ENCODE measurements around the gene ATG10. TPM values are rescaled to one million over a fixed set of nuclear protein-coding genes. Genes with fewer than 3 reads are reported as not detected.

ATG10 gene
- total and polyA plus RNA-seq, 2 experiments from 2014 or later = 12.5 to 17.7 TPM

DNA sequence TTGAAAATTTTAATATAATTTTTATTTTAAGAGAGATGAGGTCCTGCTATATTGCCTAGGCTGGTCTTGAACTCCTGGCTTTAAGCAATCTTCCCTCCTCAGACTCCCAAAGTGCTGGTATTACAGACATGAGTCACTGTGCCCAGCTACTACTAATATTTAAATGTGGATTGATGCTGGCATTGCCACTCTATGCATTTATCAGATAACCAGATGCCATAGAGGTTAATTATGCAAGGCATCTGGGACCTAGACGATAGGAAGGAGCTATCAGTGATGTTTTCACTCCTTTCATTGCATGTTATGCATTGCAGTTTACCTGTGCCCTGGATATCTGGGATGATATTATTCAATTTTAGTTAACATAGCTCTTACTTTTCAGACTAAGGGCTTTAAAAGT lies 179.4 kb downstream of the ATG10 start:
- no peak overlapping the region for H3K27ac Mint-ChIP-seq
- H3K4me1 Mint-ChIP-seq = peaks cover 39% of the 10 kb centered on the region
- Histone ChIP-seq H3K4me3 (no peak overlapping the region), H3K9me2 (ENCODE audit: insufficient read depth) (no peaks in the 10 kb centered on the region), H2AFZ (no peak overlapping the region), H4K20me1 (replicated peaks; ENCODE audit: insufficient read depth) (no peaks in the 10 kb centered on the region), H3K27ac (ENCODE audit: low read depth) (no peak overlapping the region), H3K27me3 (ENCODE audit: insufficient read depth) (no peaks in the 10 kb centered on the region), H3K4me1 (ENCODE audit: insufficient read depth) (peaks cover 7% of the 10 kb centered on the region; the same call in 1 of the 2 replicates), H3F3A (replicated peaks; ENCODE audit: low read depth) (no peaks in the 10 kb centered on the region), H3K4me2 (no peak overlapping the region), H3K36me3 (ENCODE audit: insufficient read depth) (no peaks in the 10 kb centered on the region), H3K79me2 (replicated peaks; ENCODE audit: insufficient read depth) (no peaks in the 10 kb centered on the region)
- DNase-seq (ENCODE audit: low spot score) = no peak
- no peaks in the 10 kb centered on the region for H3K36me3 Mint-ChIP-seq (ENCODE audit: low read depth)
- no peak overlapping the region for H3K4me3 Mint-ChIP-seq
- no peak for TF ChIP-seq NANOG (IDR thresholded peaks at IDR 0.05; ENCODE audit: borderline replicate concordance)
- no peak for TF ChIP-seq ZNF114 (CRISPR knock-in tag; IDR thresholded peaks at IDR 0.05)
- TF ChIP-seq CREB1 (CRISPR knock-in tag; IDR thresholded peaks at IDR 0.05; ENCODE audit: low read depth) = no peak
- TF ChIP-seq, protein P1, sequence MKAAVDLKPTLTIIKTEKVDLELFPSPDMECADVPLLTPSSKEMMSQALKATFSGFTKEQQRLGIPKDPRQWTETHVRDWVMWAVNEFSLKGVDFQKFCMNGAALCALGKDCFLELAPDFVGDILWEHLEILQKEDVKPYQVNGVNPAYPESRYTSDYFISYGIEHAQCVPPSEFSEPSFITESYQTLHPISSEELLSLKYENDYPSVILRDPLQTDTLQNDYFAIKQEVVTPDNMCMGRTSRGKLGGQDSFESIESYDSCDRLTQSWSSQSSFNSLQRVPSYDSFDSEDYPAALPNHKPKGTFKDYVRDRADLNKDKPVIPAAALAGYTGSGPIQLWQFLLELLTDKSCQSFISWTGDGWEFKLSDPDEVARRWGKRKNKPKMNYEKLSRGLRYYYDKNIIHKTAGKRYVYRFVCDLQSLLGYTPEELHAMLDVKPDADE (IDR thresholded peaks at IDR 0.05) = no peak
- TF ChIP-seq JUNB (IDR thresholded peaks at IDR 0.05; ENCODE audit: unreplicated experiment) = no peak
- TF ChIP-seq EZH2phosphoT487 (IDR thresholded peaks at IDR 0.05; ENCODE audit: unreplicated experiment) = no peak
- TF ChIP-seq, protein P2, sequence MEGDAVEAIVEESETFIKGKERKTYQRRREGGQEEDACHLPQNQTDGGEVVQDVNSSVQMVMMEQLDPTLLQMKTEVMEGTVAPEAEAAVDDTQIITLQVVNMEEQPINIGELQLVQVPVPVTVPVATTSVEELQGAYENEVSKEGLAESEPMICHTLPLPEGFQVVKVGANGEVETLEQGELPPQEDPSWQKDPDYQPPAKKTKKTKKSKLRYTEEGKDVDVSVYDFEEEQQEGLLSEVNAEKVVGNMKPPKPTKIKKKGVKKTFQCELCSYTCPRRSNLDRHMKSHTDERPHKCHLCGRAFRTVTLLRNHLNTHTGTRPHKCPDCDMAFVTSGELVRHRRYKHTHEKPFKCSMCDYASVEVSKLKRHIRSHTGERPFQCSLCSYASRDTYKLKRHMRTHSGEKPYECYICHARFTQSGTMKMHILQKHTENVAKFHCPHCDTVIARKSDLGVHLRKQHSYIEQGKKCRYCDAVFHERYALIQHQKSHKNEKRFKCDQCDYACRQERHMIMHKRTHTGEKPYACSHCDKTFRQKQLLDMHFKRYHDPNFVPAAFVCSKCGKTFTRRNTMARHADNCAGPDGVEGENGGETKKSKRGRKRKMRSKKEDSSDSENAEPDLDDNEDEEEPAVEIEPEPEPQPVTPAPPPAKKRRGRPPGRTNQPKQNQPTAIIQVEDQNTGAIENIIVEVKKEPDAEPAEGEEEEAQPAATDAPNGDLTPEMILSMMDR (conservative IDR thresholded peaks at IDR 0.05; ENCODE audit: low read depth in 2 of 2) = no peak
- TF ChIP-seq, protein P3, sequence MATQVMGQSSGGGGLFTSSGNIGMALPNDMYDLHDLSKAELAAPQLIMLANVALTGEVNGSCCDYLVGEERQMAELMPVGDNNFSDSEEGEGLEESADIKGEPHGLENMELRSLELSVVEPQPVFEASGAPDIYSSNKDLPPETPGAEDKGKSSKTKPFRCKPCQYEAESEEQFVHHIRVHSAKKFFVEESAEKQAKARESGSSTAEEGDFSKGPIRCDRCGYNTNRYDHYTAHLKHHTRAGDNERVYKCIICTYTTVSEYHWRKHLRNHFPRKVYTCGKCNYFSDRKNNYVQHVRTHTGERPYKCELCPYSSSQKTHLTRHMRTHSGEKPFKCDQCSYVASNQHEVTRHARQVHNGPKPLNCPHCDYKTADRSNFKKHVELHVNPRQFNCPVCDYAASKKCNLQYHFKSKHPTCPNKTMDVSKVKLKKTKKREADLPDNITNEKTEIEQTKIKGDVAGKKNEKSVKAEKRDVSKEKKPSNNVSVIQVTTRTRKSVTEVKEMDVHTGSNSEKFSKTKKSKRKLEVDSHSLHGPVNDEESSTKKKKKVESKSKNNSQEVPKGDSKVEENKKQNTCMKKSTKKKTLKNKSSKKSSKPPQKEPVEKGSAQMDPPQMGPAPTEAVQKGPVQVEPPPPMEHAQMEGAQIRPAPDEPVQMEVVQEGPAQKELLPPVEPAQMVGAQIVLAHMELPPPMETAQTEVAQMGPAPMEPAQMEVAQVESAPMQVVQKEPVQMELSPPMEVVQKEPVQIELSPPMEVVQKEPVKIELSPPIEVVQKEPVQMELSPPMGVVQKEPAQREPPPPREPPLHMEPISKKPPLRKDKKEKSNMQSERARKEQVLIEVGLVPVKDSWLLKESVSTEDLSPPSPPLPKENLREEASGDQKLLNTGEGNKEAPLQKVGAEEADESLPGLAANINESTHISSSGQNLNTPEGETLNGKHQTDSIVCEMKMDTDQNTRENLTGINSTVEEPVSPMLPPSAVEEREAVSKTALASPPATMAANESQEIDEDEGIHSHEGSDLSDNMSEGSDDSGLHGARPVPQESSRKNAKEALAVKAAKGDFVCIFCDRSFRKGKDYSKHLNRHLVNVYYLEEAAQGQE (IDR thresholded peaks at IDR 0.05; ENCODE audit: unreplicated experiment) = no peak
- TF ChIP-seq EZH2 (IDR thresholded peaks at IDR 0.05; ENCODE audit: low read depth, unreplicated experiment) = no peak
- no peak for TF ChIP-seq ZNF331 (CRISPR knock-in tag; IDR thresholded peaks at IDR 0.05; ENCODE audit: low read depth)
- TF ChIP-seq STAT1 (IDR thresholded peaks at IDR 0.05; ENCODE audit: unreplicated experiment) = no peak
- TF ChIP-seq, protein P4, sequence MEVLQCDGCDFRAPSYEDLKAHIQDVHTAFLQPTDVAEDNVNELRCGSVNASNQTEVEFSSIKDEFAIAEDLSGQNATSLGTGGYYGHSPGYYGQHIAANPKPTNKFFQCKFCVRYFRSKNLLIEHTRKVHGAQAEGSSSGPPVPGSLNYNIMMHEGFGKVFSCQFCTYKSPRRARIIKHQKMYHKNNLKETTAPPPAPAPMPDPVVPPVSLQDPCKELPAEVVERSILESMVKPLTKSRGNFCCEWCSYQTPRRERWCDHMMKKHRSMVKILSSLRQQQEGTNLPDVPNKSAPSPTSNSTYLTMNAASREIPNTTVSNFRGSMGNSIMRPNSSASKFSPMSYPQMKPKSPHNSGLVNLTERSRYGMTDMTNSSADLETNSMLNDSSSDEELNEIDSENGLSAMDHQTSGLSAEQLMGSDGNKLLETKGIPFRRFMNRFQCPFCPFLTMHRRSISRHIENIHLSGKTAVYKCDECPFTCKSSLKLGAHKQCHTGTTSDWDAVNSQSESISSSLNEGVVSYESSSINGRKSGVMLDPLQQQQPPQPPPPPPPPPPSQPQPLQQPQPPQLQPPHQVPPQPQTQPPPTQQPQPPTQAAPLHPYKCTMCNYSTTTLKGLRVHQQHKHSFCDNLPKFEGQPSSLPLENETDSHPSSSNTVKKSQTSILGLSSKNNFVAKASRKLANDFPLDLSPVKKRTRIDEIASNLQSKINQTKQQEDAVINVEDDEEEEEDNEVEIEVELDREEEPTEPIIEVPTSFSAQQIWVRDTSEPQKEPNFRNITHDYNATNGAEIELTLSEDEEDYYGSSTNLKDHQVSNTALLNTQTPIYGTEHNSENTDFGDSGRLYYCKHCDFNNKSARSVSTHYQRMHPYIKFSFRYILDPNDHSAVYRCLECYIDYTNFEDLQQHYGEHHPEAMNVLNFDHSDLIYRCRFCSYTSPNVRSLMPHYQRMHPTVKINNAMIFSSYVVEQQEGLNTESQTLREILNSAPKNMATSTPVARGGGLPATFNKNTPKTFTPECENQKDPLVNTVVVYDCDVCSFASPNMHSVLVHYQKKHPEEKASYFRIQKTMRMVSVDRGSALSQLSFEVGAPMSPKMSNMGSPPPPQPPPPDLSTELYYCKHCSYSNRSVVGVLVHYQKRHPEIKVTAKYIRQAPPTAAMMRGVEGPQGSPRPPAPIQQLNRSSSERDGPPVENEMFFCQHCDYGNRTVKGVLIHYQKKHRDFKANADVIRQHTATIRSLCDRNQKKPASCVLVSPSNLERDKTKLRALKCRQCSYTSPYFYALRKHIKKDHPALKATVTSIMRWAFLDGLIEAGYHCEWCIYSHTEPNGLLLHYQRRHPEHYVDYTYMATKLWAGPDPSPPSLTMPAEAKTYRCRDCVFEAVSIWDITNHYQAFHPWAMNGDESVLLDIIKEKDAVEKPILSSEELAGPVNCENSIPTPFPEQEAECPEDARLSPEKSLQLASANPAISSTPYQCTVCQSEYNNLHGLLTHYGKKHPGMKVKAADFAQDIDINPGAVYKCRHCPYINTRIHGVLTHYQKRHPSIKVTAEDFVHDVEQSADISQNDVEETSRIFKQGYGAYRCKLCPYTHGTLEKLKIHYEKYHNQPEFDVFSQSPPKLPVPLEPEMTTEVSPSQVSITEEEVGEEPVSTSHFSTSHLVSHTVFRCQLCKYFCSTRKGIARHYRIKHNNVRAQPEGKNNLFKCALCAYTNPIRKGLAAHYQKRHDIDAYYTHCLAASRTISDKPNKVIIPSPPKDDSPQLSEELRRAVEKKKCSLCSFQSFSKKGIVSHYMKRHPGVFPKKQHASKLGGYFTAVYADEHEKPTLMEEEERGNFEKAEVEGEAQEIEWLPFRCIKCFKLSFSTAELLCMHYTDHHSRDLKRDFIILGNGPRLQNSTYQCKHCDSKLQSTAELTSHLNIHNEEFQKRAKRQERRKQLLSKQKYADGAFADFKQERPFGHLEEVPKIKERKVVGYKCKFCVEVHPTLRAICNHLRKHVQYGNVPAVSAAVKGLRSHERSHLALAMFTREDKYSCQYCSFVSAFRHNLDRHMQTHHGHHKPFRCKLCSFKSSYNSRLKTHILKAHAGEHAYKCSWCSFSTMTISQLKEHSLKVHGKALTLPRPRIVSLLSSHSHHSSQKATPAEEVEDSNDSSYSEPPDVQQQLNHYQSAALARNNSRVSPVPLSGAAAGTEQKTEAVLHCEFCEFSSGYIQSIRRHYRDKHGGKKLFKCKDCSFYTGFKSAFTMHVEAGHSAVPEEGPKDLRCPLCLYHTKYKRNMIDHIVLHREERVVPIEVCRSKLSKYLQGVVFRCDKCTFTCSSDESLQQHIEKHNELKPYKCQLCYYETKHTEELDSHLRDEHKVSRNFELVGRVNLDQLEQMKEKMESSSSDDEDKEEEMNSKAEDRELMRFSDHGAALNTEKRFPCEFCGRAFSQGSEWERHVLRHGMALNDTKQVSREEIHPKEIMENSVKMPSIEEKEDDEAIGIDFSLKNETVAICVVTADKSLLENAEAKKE (CRISPR knock-in tag; IDR thresholded peaks at IDR 0.05) = no peak
- TF ChIP-seq POLR2AphosphoS5 (IDR thresholded peaks at IDR 0.05; ENCODE audit: low read depth) = no peak
- no peaks in the 10 kb centered on the region for H3K9me3 Mint-ChIP-seq
- H3K27me3 Mint-ChIP-seq (ENCODE audit: insufficient read depth, low read depth, poor library complexity) = peaks cover 1% of the 10 kb centered on the region
- no peak for ATAC-seq
